K562 (cell line): ENCODE data around the gene RNU6-1. TPM values are rescaled to one million over a fixed set of nuclear protein-coding genes. Genes with fewer than 3 reads are reported as not detected.

ENCODE experiments used
- ATF7 ChIP-seq: fragments of 450-650 bp; IDR thresholded peaks from 2 replicates; pipeline ENCODE4 v1.7.1; 2014; ENCODE audit warnings: mild to moderate bottlenecking, moderate library complexity
- BRD4 ChIP-seq: fragments of 200-600 bp; sonication (generic); IDR thresholded peaks from 2 replicates; pipeline ENCODE4 v1.6.1; 2017; ENCODE audit warnings: inconsistent platforms
- CBX1 ChIP-seq: sonication (generic); IDR thresholded peaks from 2 replicates; pipeline ENCODE4 v1.6.1; 2016; ENCODE audit warnings: antibody characterized with exemption, low read depth, mild to moderate bottlenecking
- MIER1 ChIP-seq: fragments of 450-650 bp; IDR thresholded peaks from 2 replicates; pipeline ENCODE4 v1.6.1; 2016; ENCODE audit warnings: antibody characterized with exemption, mild to moderate bottlenecking, low read depth
- MTA2 ChIP-seq: fragments of 450-650 bp; IDR thresholded peaks from 2 replicates; pipeline ENCODE4 v1.6.1; 2016; ENCODE audit warnings: low read depth
- RBM25 ChIP-seq: fragments of 200-400 bp; formaldehyde crosslinking; IDR thresholded peaks from 2 replicates; pipeline ENCODE4 v1.6.1; 2018; ENCODE audit warnings: low read length, low read depth, moderate library complexity; ENCODE audit not compliant: severe bottlenecking
- STAG1 ChIP-seq: sonication (generic); formaldehyde crosslinking; IDR thresholded peaks from 2 replicates; pipeline ENCODE4 v1.5.0; 2020; ENCODE audit warnings: missing genetic modification reagents, borderline replicate concordance
- ZNF143 ChIP-seq: sonication (generic); formaldehyde crosslinking; IDR thresholded peaks from 2 replicates; pipeline ENCODE4 v1.9.0; 2022; ENCODE audit warnings: mild to moderate bottlenecking, missing genetic modification reagents
- ZNF436 ChIP-seq: fragments of 250-450, 450-650 bp; sonication (Bioruptor Pico); formaldehyde crosslinking; IDR thresholded peaks from 2 replicates; pipeline ENCODE4 v1.7.0; 2020; ENCODE audit warnings: mild to moderate bottlenecking
- polyA plus RNA-seq, 8 experiments: library from polyadenylated mRNA; depleted of rRNA in 4 of 8; stranded (reverse) in 5 of 8; unstranded in 3 of 8; fragments of >200 nt; fragmentation: Nextera tagmentation in 2 of 8; fragmentation: Illumina TruSeq in 1 of 8; extraction: Ambion mirVana in 2 of 8; extraction: Trizol in 1 of 8; gene quantifications; 2 replicates each; pipeline versions ENCODE4 v1.2.1 to v1.2.3, GENCODE V29; 2011 to 2014; ENCODE audit warnings: inconsistent platforms in 1 of 8, missing spikeins in 1 of 8
- total RNA-seq, 7 experiments: library from RNA; depleted of rRNA in 6 of 7; stranded (reverse); fragments of >200 nt in 6 of 7; fragmentation: Illumina TruSeq in 2 of 7; extraction: Trizol in 2 of 7; gene quantifications; 2 replicates each; pipeline versions ENCODE4 v1.2.1 to v1.2.3, GENCODE V29; 2011 to 2021; ENCODE audit warnings: low replicate concordance in 1 of 7
- TF ChIP-seq, protein P1 (sequence below): sonication (generic); formaldehyde crosslinking; IDR thresholded peaks from 2 replicates; pipeline ENCODE4 v1.8.0; 2022; ENCODE audit warnings: mild to moderate bottlenecking, missing genetic modification reagents
- TF ChIP-seq, protein P2 (sequence below): fragments of 450-650 bp; conservative IDR thresholded peaks from 2 replicates; pipeline ENCODE4 v1.6.1; 2016; ENCODE audit warnings: missing genetic modification characterization, low read depth, mild to moderate bottlenecking, missing compliant biosample characterization, moderate library complexity
- TF ChIP-seq, protein P3 (sequence below): fragments of 450-650 bp; IDR thresholded peaks from 2 replicates; pipeline ENCODE4 v1.6.1; 2016; ENCODE audit warnings: antibody characterized with exemption
- TF ChIP-seq, protein P4 (sequence below): fragments of 250-450 bp; sonication (Bioruptor Pico); IDR thresholded peaks from 2 replicates; pipeline ENCODE4 v1.8.0; 2021; ENCODE audit warnings: moderate library complexity, mild to moderate bottlenecking, inconsistent platforms

The RNU6-1 gene
- total and polyA plus RNA-seq, 9 of the 15 experiments (the other 6 are each of a cell fraction or from before 2014, with no cell fraction given) = not detected

- TF ChIP-seq, protein P1, sequence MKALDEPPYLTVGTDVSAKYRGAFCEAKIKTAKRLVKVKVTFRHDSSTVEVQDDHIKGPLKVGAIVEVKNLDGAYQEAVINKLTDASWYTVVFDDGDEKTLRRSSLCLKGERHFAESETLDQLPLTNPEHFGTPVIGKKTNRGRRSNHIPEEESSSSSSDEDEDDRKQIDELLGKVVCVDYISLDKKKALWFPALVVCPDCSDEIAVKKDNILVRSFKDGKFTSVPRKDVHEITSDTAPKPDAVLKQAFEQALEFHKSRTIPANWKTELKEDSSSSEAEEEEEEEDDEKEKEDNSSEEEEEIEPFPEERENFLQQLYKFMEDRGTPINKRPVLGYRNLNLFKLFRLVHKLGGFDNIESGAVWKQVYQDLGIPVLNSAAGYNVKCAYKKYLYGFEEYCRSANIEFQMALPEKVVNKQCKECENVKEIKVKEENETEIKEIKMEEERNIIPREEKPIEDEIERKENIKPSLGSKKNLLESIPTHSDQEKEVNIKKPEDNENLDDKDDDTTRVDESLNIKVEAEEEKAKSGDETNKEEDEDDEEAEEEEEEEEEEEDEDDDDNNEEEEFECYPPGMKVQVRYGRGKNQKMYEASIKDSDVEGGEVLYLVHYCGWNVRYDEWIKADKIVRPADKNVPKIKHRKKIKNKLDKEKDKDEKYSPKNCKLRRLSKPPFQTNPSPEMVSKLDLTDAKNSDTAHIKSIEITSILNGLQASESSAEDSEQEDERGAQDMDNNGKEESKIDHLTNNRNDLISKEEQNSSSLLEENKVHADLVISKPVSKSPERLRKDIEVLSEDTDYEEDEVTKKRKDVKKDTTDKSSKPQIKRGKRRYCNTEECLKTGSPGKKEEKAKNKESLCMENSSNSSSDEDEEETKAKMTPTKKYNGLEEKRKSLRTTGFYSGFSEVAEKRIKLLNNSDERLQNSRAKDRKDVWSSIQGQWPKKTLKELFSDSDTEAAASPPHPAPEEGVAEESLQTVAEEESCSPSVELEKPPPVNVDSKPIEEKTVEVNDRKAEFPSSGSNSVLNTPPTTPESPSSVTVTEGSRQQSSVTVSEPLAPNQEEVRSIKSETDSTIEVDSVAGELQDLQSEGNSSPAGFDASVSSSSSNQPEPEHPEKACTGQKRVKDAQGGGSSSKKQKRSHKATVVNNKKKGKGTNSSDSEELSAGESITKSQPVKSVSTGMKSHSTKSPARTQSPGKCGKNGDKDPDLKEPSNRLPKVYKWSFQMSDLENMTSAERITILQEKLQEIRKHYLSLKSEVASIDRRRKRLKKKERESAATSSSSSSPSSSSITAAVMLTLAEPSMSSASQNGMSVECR (CRISPR knock-in tag) = no peak
- TF ChIP-seq ATF7 = no peak
- no peak for TF ChIP-seq BRD4
- TF ChIP-seq, protein P2, sequence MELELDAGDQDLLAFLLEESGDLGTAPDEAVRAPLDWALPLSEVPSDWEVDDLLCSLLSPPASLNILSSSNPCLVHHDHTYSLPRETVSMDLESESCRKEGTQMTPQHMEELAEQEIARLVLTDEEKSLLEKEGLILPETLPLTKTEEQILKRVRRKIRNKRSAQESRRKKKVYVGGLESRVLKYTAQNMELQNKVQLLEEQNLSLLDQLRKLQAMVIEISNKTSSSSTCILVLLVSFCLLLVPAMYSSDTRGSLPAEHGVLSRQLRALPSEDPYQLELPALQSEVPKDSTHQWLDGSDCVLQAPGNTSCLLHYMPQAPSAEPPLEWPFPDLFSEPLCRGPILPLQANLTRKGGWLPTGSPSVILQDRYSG (tag) = no peak
- no peak for TF ChIP-seq ZNF436 (CRISPR knock-in tag)
- no peak for TF ChIP-seq MTA2
- TF ChIP-seq, protein P3, sequence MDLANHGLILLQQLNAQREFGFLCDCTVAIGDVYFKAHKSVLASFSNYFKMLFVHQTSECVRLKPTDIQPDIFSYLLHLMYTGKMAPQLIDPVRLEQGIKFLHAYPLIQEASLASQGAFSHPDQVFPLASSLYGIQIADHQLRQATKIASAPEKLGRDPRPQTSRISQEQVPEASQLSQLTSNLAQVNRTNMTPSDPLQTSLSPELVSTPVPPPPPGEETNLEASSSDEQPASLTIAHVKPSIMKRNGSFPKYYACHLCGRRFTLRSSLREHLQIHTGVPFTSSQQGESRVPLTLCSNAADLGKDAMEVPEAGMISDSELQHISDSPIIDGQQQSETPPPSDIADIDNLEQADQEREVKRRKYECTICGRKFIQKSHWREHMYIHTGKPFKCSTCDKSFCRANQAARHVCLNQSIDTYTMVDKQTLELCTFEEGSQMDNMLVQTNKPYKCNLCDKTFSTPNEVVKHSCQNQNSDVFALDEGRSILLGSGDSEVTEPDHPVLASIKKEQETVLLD = no peak
- no peak for TF ChIP-seq STAG1 (CRISPR knock-in tag)
- peak; percentile 35; the same call in 1 of the 2 replicates for TF ChIP-seq CBX1
- no peak for TF ChIP-seq MIER1
- peak; percentile 87 for TF ChIP-seq RBM25
- TF ChIP-seq ZNF143 (CRISPR knock-in tag) = no peak
- TF ChIP-seq, protein P4, sequence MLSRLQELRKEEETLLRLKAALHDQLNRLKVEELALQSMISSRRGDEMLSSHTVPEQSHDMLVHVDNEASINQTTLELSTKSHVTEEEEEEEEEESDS = no peak
Observed at GRCh38 chr15:67815036-67815592, 24.7 kb downstream of the RNU6-1 start (continued).
